Measurements from ENCODE around the gene THOC2.

The THOC2 gene

DNA sequence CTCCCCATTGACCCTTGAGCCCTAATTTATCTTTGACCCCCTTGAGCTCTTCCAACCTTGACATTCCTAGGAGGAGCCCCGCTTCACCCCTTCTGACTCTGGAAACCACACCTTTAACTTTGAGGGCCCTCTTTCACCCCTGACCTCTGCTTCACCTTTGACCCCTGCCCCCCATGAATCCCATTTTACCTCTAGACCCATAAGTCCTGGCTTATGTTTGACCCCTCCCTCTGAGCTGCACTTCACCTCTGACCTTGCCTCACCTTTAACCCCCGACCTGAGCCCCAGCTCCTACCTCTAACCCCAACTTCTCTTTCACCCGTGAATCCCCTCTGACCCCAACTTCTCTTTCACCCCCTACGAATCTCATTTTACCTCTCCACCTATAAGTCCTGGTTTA, 169.7 kb downstream of the THOC2 start:
- DNase-seq, result no peak

DNA sequence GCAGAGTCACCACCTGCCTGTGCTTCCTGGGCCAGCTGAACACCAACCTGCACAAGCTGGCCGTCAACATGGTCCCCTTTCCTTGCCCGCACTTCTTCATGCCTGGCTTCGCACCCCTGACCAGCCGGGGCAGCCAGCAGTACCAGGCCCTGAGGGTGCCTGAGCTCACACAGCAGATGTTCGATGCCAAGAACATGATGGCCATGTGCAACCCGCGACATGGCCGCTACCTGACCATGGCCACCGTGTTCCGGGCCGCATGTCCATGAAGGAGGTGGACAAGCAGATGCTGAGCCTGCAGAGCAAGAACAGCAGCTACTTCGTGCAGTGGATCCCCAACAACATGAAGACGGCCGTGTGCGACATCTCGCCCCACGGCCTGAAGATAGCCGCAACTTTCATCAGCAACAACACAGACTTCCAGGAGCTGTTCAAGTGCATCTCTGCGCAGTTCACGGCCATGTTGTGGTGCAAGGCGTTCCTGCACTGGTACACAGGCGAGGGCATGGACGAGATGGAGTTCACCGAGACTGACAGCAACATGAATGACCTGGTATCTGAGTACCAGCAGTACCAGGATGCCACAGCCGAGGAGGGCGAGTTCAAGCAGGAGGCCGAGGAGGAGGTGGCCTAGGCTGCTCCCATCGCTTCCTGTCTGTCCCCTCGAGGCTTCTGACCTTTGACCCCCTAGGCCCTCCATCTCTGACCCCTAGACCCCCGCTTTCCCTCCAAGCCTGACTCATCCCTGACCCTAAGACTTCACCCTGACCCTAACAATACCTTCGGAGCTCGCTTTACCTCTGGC, 170.3 kb downstream of the THOC2 start:
- DNase-seq, result no peak

DNA sequence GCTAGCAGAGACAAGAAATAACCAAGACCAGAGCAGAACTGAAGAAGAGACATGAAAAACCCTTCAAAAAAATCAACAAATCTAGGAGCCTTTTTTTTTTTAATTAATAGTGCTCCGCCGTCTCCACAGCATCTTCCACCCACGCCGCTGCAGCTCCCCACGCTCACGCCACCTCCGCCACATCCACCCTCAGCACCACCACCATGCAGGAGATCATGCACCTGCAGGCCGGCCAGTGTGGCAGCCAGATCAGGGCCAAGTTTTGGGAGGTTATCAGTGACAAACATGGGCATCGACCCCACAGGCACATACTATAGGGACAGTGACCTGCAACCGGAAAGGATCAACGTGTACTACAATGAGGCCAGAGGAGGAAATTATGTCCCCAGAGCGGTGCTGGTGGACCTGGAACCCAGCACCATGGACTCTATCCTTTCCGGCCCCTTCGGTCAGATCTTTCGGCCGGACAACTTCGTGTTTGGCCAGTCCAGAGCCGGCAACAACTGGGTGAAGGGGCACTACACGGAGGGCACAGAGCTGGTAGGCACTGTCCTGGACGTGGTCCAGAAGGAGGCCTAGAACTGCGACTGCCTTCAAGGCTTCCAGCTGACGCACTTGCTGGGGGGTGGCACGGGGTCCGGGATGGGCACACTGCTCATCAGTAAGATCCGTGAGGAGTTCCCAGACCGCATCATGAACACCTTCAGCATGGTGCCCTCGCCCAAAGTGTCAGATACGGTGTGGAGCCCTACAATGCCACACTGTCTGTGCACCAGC, 171.2 kb downstream of the THOC2 start:
- no peak for DNase-seq

DNA sequence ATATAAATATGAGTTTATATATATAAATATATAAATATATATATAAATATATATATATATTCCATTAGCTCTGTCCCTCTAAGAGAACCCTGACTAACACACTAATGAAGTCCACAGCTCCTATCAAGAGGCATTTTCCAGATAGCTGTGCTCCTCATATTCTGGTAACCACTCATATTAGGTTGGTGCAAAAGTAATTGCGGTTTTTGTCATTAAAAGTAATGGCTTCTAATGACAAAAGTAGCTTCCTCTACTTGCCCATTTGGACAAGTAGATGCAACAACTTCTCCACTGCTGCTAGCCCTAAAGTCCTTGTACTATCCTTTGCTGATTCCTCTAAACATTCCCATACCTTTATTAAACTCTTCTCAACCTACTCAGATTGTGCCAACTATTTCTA, 182.0 kb downstream of the THOC2 start:
- DNase-seq, result no peak

Measured in activated effector memory CD4-positive, alpha-beta T cell treated with anti-CD3 and anti-CD28 coated beads, Interleukin-2, amount 50 U/mL, for 16 hours (primary cell).